Duodenal mucosa (tissue), 2 donors: ENCODE measurements around the gene C6orf52.

Source experiments
- H3K27ac ChIP-seq: one replicate; pipeline ENCODE4 v1.7.0; 2013; ENCODE audit warnings: low read depth, low read length
- H3K27me3 ChIP-seq, 2 donors: one replicate each; pipeline ENCODE4 v1.7.0; 2013; ENCODE audit warnings: low read length in 2 of 2, control low read depth in 1 of 2; ENCODE audit not compliant: insufficient read depth in 2 of 2, control insufficient read depth in 1 of 2
- H3K36me3 ChIP-seq, 2 donors: one replicate each; pipeline ENCODE4 v1.7.0; 2013; ENCODE audit warnings: low read length in 2 of 2, control low read depth in 1 of 2; ENCODE audit not compliant: insufficient read depth in 2 of 2, control insufficient read depth in 1 of 2
- H3K4me1 ChIP-seq, 2 donors: one replicate each; pipeline ENCODE4 v1.7.0; 2013; ENCODE audit warnings: low read length in 2 of 2, control low read depth in 1 of 2; ENCODE audit not compliant: insufficient read depth in 2 of 2, control insufficient read depth in 1 of 2
- H3K4me3 ChIP-seq, 2 donors: one replicate each; pipeline ENCODE4 v1.7.0; 2013; ENCODE audit warnings: low read length in 2 of 2, low read depth in 1 of 2
- H3K9ac ChIP-seq, 2 donors: one replicate each; pipeline ENCODE4 v1.7.0; 2013; ENCODE audit warnings: low read length in 2 of 2, low read depth in 1 of 2
- H3K9me3 ChIP-seq, 2 donors: one replicate each; pipeline ENCODE4 v1.7.0; 2013; ENCODE audit warnings: low read length in 2 of 2, control low read depth in 1 of 2; ENCODE audit not compliant: control insufficient read depth in 1 of 2

Gene C6orf52

DNA sequence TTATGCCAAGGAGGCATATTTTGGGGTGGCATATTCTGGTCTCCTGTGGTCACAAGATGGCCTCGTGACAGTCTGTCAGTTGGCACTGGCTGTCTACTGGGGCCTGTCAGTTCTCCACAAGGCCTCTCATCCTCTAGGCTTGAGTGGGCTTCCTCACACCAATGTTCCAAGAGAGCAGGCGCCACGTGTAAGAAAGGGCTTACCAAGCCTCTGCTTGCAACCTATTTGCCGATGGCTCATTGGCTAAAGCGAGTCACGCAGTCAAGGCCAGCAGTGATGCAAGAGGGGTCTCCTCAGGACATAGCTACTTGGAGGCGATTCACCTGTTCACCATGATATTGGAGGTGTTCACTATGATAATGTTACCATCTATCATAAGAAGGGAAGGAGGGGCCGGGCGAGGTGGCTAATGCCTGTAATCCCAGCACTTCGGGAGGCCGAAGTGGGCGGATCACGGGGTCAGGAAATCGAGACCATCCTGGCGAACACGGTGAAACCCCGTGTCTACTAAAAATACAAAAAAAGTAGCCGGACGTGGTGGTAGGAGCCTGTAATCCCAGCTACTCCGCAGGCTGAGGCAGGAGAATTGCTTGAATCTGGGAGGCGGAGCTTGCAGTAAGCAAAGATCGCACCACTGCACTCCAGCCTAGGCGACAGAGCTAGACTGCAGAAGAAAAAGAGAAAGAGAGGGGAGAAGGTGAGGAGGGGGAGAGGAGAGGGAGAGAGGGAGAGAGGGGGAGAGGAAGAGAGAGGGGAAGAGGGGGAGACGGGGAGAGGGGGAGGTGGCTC, 35.3 kb downstream of the C6orf52 start:
- Histone ChIP-seq H3K9ac (peak overlapping the region in 1 of 2 donors; percentile 33), H3K4me1 (no peaks in the 10 kb centered on the region), H3K27me3 (no peaks in the 10 kb centered on the region), H3K4me3 (peak overlapping the region in 1 of 2 donors; percentile 40), H3K9me3 (no peaks in the 10 kb centered on the region), H3K36me3 (no peaks in the 10 kb centered on the region), H3K27ac (no peak overlapping the region)

DNA sequence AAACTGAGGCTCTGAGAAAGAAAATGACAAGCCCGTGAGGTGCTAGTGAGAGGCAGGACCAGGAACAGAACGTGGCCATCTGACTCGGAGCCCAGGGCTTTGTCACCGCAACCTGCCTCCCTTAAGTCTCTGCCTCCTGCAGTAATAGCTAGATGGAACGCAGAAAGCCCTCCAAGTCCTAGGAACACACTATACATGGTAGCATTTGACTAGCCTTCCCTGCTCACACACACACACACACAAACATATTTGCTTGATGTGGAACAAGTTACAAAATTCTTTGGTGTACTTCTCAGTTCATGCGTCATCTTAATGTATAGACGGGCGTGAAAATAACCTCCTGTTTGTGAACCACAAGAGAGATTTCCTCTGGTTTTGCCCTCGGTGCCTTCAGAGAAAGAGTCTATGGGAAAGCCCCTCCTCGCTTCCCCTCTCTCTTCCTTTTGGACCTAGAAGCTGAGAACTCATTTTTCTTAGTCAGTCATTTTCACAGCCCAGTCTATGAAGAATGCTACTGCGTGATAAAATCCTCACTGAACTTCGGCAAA, 38.8 kb downstream of the C6orf52 start:
- Histone ChIP-seq H3K9ac (no peak overlapping the region), H3K27ac (no peak overlapping the region), H3K4me3 (no peak overlapping the region), H3K4me1 (no peaks in the 10 kb centered on the region), H3K27me3 (peaks cover 0 to 2% of the 10 kb centered on the region in 2 donors), H3K9me3 (no peaks in the 10 kb centered on the region), H3K36me3 (no peaks in the 10 kb centered on the region)

DNA sequence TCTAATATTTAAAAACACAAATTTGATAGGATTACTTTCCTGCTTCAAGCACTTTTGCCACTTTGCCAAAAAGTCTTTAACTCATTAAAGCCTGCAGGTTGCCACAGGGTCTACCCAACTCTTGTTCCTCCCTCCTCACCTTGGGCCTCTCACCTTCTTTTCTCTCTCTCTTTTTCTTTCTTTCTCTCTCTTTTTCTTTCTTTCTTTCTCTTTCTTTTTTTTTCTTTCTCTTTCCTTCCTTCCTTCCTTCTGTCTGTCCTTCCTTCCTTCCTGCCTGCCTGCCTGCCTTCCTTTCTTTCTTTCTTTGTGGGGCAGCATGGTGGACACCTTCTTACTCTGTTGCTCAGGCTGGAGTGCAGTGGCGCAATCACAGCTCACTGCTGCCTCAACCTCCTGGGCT, 50.2 kb downstream of the C6orf52 start:
- Histone ChIP-seq H3K27me3 (no peaks in the 10 kb centered on the region), H3K27ac (no peak overlapping the region), H3K4me3 (no peak overlapping the region), H3K36me3 (no peaks in the 10 kb centered on the region), H3K9me3 (no peaks in the 10 kb centered on the region), H3K4me1 (no peaks in the 10 kb centered on the region), H3K9ac (no peak overlapping the region)

DNA sequence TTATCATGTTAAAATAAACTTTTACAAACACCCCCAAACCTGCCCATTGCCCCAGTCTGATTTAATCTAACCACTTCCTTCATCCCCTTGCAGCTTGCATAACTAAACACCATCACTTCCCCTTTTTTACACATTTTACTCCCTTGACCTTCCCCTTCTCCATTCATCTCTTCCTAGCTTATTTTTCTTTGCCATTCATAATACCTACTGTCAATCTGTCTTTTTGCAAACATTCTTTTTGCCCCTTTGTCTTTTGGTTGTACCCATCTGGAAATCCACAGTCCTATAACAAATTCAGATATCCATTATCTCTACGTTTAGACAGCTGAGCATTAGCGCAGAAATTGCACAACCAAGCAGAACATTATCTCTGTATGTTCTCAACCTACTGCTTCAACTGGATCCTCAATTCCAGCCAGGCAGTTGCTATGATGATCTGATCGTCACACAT, 51.2 kb downstream of the C6orf52 start:
- no peak overlapping the region for H3K4me3 ChIP-seq
- no peak overlapping the region for H3K9ac ChIP-seq
- H3K36me3 ChIP-seq = no peaks in the 10 kb centered on the region
- H3K27me3 ChIP-seq = no peaks in the 10 kb centered on the region
- H3K27ac ChIP-seq = no peak overlapping the region
- no peaks in the 10 kb centered on the region for H3K4me1 ChIP-seq
- no peaks in the 10 kb centered on the region for H3K9me3 ChIP-seq

DNA sequence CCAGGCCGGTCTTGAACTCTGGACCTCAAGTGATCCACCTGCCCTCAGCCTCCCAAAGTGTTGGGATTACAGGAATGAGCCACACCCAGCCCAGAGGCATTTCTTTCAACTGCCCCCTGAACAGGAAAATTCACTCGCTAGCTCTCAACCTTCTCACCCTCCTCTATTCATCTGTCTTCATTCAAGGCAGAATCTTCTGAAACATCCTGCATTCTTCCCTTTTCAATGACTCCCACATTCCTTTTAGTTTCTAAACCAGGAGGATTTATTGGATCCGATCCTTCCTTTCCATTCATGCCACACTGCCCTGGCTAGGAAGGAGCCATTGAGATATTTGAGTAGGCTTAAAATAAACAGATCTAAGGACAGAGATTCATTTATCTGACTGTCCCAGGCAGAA, 52.9 kb downstream of the C6orf52 start:
- H3K27ac ChIP-seq = no peak overlapping the region
- H3K4me1 ChIP-seq = no peaks in the 10 kb centered on the region
- H3K9ac ChIP-seq = no peak overlapping the region
- no peaks in the 10 kb centered on the region for H3K27me3 ChIP-seq
- no peak overlapping the region for H3K4me3 ChIP-seq
- no peaks in the 10 kb centered on the region for H3K9me3 ChIP-seq
- no peaks in the 10 kb centered on the region for H3K36me3 ChIP-seq

DNA sequence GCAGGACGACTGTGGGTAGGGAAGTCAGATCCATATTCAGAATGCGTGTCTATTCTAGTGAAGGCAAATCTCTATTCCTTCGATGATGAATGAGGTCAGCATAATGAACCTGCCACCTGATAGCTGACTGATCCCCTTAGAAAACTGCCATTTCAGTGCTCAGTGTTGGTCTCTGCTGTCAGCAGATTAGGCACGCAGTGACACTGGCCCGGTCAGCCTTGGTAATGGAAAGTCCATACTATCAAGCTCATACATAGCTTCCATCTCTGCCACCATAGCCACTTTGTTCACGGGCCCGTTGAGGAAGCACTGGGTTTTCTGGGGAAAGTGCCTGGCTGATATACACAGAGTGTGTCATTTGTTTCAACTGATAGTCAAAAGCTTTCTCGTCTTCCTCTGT, 54.0 kb downstream of the C6orf52 start:
- Histone ChIP-seq H3K36me3 (no peaks in the 10 kb centered on the region), H3K27me3 (no peaks in the 10 kb centered on the region), H3K9me3 (no peaks in the 10 kb centered on the region), H3K27ac (no peak overlapping the region), H3K4me3 (no peak overlapping the region), H3K4me1 (no peaks in the 10 kb centered on the region), H3K9ac (no peak overlapping the region)

DNA sequence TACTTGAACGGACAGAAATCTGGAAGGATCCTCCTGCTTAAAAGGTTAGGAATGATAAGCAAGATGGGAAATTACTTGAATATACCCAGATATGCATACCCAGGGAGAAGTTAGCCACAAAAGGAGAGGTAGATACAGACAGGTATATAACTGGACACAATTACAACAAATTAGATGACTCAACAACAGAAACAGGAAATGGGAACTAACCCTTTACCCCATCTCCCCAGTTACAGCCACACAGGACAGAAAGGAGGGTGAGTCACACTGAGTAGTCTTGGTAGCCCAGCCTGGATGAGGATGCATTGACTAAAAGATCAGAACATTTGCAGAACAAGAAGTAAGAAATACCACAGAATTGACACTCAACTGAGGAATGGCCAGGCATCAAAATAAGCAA, 61.2 kb downstream of the C6orf52 start:
- Histone ChIP-seq H3K27me3 (no peaks in the 10 kb centered on the region), H3K4me3 (no peak overlapping the region), H3K9ac (no peak overlapping the region), H3K9me3 (no peaks in the 10 kb centered on the region), H3K4me1 (no peaks in the 10 kb centered on the region), H3K36me3 (peaks cover 0 to 2% of the 10 kb centered on the region in 2 donors), H3K27ac (no peak overlapping the region)

DNA sequence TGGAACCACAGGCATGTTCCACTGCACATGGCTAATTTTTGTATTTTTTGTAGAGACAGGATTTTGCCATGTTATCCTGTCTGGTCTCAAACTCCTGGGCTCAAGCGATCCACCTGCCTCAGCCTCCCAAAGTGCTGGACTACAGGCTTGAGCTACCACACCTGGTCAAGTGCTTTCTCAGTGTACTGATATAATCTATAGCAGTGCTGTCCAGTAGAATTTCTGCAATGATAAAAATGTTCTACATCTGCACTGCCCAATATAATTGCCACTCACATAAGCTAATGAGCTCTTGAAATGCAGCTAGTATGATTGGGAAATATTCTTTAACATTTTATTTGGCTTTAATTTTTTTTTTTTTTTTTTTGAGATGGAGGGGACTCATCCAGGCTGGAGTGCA, 64.2 kb downstream of the C6orf52 start:
- H3K4me1 ChIP-seq = no peaks in the 10 kb centered on the region
- no peak overlapping the region for H3K4me3 ChIP-seq

DNA sequence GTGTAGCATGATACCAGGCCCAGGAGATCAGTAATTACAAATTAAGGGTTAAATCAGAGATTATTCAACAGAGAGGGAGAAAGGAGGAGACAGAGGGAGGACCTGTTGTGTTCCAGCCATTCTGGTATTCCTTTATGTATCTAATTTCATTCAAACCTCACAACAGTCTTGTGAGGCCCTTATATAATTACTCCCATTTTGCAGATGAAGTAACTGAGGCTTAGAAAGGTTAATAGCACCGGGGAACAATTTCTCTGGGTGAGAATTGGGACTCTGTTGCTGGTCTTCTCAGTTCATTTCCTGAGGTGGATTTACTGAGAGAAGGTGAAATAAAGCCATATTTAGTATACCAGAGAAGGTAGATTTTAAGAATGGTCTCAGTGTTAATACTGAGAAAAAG, 66.6 kb downstream of the C6orf52 start:
- Histone ChIP-seq H3K4me1 (no peaks in the 10 kb centered on the region), H3K4me3 (no peak overlapping the region), H3K27me3 (no peaks in the 10 kb centered on the region), H3K9ac (no peak overlapping the region), H3K9me3 (no peaks in the 10 kb centered on the region), H3K27ac (no peak overlapping the region), H3K36me3 (peaks cover 16 to 24% of the 10 kb centered on the region in 2 donors)

More for the DNA sequence above, 64.2 kb downstream of the C6orf52 start:
- Histone ChIP-seq H3K36me3 (peaks cover 13 to 16% of the 10 kb centered on the region in 2 donors), H3K27ac (no peak overlapping the region), H3K9me3 (no peaks in the 10 kb centered on the region), H3K27me3 (no peaks in the 10 kb centered on the region), H3K9ac (no peak overlapping the region)

DNA sequence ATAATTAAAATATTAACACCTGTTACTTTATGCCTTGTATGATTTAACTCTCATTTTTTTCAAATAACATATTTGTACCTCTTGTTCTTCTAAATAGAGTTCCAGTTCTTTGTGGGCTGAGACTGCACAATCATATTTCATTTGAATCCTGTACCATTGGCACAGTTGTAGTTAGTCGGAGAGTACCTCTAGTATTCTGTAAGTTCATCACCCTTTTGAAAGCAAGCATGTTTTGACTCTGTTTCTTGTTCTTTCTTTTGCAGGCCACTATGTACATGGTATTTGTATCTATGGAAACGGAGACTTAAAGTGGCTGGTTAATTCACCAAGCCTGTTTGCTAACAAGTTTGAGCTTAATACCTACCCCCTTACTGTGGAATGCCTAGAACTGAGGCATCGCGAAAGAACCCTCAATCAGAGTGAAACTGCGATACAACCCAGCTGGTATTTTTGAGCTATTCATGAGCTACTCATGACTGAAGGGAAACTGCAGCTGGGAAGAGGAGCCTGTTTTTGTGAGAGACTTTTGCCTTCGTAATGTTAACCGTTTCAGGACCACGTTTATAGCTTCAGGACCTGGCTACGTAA, 68.2 kb downstream of the C6orf52 start:
- no peaks in the 10 kb centered on the region for H3K9me3 ChIP-seq
- H3K4me1 ChIP-seq = no peaks in the 10 kb centered on the region
- peaks cover 26 to 31% of the 10 kb centered on the region in 2 donors for H3K36me3 ChIP-seq
- no peak overlapping the region for H3K4me3 ChIP-seq
- no peak overlapping the region for H3K9ac ChIP-seq
- H3K27me3 ChIP-seq = no peaks in the 10 kb centered on the region
- no peak overlapping the region for H3K27ac ChIP-seq
